Brain microvascular endothelial cell (primary cell): Measurements from ENCODE around the gene NGLY1.

Source experiments
- DNase-seq: peaks from one replicate; pipeline ENCODE4 v3.0.0-alpha.2; 2020
- H3K27ac ChIP-seq: fragments of 250-450 bp; sonication (Bioruptor Pico); 2 replicates; pipeline ENCODE4 v1.5.1; 2020; ENCODE audit warnings: mild to moderate bottlenecking, moderate library complexity
- H3K27me3 ChIP-seq: fragments of 250-450 bp; sonication (Bioruptor Pico); replicated peaks from 2 replicates; pipeline ENCODE4 v1.5.1; 2020; ENCODE audit warnings: mild to moderate bottlenecking
- H3K36me3 ChIP-seq: fragments of 250-450 bp; sonication (Bioruptor Pico); replicated peaks from 2 replicates; pipeline ENCODE4 v1.5.1; 2020; ENCODE audit warnings: mild to moderate bottlenecking
- H3K4me3 ChIP-seq: 2 replicates; pipeline ENCODE4 v1.5.1; 2011; ENCODE audit warnings: low read depth, mild to moderate bottlenecking, control low read depth, low read length, moderate library complexity
- CTCF ChIP-seq: IDR thresholded peaks from 2 replicates; pipeline ENCODE4 v1.5.1; 2011; ENCODE audit warnings: low read depth, mild to moderate bottlenecking, moderate library complexity, low read length, control low read depth, inconsistent platforms; ENCODE audit errors: missing control alignments
- in situ Hi-C: cut with HindIII; loops from 2 replicates; pipeline ENCODE4 v1.10.0; 2017; ENCODE audit warnings: low sequenced_read_pairs, low pct_ligation_motif_present

The NGLY1 gene

GRCh38 chr3:25821746-25822573, 38.7 kb upstream of the NGLY1 start:
- DNase-seq: no peak
- Histone ChIP-seq H3K4me3 (no peak overlapping the region), H3K27ac (no peak overlapping the region), H3K36me3 (no peaks in the 10 kb centered on the region), H3K27me3 (no peaks in the 10 kb centered on the region)
- in situ Hi-C loops: no loop called here
- TF ChIP-seq CTCF: no peak

- no peak for DNase-seq
- no peaks in the 10 kb centered on the region for H3K27me3 ChIP-seq
- no peaks in the 10 kb centered on the region for H3K36me3 ChIP-seq
- H3K4me3 ChIP-seq: no peak overlapping the region
- in situ Hi-C loops: no loop called here
- peak overlapping the region; percentile 77 for H3K27ac ChIP-seq
- no peak for TF ChIP-seq CTCF
Observed at GRCh38 chr3:25820816-25821486, 37.7 kb upstream of the NGLY1 start.

- Histone ChIP-seq H3K4me3 (no peak overlapping the region), H3K36me3 (no peaks in the 10 kb centered on the region), H3K27ac (peak overlapping the region; percentile 77), H3K27me3 (no peaks in the 10 kb centered on the region)
- peak; percentile 97 for DNase-seq
- in situ Hi-C loops: no loop called here
- TF ChIP-seq CTCF: no peak
Observed at GRCh38 chr3:25820366-25820765, 37.1 kb upstream of the NGLY1 start.

- no peak overlapping the region for H3K4me3 ChIP-seq
- H3K27me3 ChIP-seq: no peaks in the 10 kb centered on the region
- in situ Hi-C loops: no loop called here
- no peak for TF ChIP-seq CTCF
- DNase-seq: no peak
- no peaks in the 10 kb centered on the region for H3K36me3 ChIP-seq
- no peak overlapping the region for H3K27ac ChIP-seq
Observed at GRCh38 chr3:25818335-25818734, 35.1 kb upstream of the NGLY1 start.

GRCh38 chr3:25817638-25818037, 34.4 kb upstream of the NGLY1 start:
- DNase-seq: no peak
- Histone ChIP-seq H3K36me3 (no peaks in the 10 kb centered on the region), H3K27ac (no peak overlapping the region), H3K27me3 (no peaks in the 10 kb centered on the region), H3K4me3 (no peak overlapping the region)
- no peak for TF ChIP-seq CTCF
- in situ Hi-C loops: no loop called here

GRCh38 chr3:25817107-25817506, 33.9 kb upstream of the NGLY1 start:
- in situ Hi-C loops: no loop called here
- H3K27ac ChIP-seq: no peak overlapping the region
- H3K27me3 ChIP-seq: no peaks in the 10 kb centered on the region
- H3K4me3 ChIP-seq: no peak overlapping the region
- TF ChIP-seq CTCF: no peak
- no peaks in the 10 kb centered on the region for H3K36me3 ChIP-seq
- DNase-seq: no peak
